C4-2B (cell line): ENCODE results near the gene CAMTA1.

Source experiments
- ZFX ChIP-seq: fragments of 450-650 bp; IDR thresholded peaks from 2 replicates; pipeline ENCODE4 v1.6.1; 2017
- TF ChIP-seq, protein P1 (sequence below): fragments of 450-650 bp; conservative IDR thresholded peaks from 2 replicates; pipeline ENCODE4 v1.5.1; 2017; ENCODE audit warnings: mild to moderate bottlenecking

- TF ChIP-seq, protein P1, sequence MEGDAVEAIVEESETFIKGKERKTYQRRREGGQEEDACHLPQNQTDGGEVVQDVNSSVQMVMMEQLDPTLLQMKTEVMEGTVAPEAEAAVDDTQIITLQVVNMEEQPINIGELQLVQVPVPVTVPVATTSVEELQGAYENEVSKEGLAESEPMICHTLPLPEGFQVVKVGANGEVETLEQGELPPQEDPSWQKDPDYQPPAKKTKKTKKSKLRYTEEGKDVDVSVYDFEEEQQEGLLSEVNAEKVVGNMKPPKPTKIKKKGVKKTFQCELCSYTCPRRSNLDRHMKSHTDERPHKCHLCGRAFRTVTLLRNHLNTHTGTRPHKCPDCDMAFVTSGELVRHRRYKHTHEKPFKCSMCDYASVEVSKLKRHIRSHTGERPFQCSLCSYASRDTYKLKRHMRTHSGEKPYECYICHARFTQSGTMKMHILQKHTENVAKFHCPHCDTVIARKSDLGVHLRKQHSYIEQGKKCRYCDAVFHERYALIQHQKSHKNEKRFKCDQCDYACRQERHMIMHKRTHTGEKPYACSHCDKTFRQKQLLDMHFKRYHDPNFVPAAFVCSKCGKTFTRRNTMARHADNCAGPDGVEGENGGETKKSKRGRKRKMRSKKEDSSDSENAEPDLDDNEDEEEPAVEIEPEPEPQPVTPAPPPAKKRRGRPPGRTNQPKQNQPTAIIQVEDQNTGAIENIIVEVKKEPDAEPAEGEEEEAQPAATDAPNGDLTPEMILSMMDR, result no peak
- no peak for TF ChIP-seq ZFX
Measured at GRCh38 chr1:7192453-7192852, 407.2 kb downstream of the CAMTA1 start.
